HG03039 (cell line): ENCODE results near the gene FXYD1.

Experiments used
- ATAC-seq: cut with Tn5 transposase; IDR thresholded peaks from one replicate; pipeline ENCODE4 v1.9.1; 2021; ENCODE audit warnings: mild to moderate bottlenecking, moderate library complexity; ENCODE audit not compliant: unreplicated experiment

The FXYD1 gene

DNA sequence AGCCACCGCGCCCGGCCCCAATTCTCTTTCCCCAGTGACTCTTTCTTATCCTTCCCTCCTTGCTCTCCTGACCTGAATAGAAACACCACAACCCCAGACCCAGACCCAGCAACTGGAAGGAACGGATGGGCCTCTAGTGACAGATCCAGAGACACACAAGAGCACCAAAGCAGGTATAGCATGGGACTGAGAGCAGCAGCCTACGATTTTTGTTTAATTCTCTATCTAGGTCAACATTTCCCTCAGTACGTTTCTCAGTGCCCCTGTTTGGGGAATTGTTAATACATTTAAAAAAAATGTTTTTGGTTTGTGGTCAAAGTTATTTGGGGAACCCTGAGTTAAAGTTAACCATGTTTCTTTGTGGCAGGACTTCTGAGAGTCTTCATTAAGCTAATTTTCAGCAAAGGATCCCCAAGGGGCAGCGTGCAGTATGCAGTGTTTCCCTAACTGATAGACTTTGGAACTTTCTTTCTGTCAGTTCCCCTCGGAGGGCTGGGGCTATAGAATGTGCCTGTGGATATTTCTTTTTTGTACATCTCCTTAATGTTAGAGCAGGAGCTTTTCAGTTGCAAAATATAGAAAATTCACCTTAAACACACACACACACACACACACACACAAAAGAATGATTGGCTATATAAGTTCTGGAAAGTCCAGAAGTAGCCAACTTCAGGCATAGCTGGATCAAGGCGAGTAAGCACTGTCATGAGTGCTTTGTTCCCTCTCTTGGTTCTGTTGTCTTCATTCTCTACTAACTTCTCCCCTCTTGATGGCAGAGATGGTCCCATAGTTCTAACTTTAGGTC lies 22.2 kb downstream of the FXYD1 start:
- ATAC-seq: no peak

DNA sequence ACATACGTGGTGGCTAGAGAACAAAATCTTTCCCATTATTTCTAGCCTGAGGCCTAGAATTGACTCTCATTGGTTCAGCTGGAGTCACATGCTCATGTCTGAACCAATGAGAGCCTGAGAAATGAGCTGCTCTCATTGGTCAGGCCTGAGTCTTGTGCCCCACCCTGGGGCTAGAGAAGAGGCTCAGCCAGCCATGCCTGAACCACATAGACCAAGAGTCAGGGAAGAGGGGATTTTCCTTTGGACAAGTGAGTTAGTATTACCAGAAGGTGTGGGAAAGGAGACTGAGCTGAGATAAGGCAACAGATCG lies 22.8 kb downstream of the FXYD1 start:
- ATAC-seq: no peak

DNA sequence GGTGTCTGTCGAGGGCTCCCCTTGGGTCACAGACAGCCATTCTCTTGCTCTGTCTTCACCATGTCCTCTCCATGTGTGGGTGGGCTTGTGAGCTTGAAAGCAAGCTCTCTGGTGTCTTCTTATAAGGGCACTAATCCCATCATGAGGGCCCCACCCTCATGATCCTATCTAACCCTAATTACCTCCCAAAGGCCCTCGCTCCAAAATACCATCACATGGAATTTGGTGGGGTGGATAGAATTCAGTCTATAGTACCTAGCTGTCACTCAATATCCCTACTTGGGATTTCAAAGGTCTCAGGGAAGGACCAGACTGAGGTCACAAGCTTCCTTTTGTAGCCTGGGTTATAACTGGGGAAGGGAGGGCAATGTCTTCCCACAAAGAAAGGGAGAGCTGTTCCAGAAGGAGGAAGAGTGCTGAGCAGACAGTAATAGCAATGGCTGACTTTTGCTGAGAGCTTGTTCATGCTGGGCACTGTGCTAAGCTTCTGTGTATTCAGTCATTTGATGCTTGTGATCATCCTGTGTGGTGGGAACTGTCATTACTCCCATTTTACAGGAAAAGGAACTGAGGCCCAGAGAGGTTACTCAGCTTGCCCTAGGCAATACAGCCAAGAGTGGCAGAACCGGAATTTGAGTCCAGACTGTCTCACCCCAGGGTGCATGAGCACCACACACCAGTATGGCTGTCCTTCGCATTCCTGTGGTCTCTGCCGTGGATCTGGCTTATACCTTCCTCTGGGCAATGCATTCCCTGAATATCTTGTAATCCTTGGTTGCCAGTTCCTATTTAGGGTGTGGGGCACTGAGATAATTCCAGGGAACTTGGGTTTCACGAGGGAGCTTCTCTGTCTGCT lies 24.1 kb downstream of the FXYD1 start:
- no peak for ATAC-seq

DNA sequence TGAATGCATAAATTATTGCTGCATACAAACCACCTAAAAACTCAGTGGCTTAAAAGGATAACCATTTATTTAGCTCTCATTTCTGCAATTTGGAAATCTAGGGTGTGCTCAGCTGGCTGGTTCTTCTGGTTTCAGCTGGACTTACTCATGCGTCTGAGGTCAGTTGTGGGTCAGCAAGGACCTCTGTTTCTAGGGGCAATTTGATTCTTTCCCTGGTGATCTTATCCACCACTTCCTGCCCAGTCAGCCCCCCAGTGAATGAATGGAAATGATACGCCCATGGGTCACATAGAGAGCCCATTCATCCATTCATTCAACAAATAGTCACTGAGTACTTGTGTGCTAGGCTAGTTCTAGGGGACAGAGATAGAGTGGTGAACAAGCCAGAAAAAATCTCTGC lies 25.8 kb downstream of the FXYD1 start:
- no peak for ATAC-seq

DNA sequence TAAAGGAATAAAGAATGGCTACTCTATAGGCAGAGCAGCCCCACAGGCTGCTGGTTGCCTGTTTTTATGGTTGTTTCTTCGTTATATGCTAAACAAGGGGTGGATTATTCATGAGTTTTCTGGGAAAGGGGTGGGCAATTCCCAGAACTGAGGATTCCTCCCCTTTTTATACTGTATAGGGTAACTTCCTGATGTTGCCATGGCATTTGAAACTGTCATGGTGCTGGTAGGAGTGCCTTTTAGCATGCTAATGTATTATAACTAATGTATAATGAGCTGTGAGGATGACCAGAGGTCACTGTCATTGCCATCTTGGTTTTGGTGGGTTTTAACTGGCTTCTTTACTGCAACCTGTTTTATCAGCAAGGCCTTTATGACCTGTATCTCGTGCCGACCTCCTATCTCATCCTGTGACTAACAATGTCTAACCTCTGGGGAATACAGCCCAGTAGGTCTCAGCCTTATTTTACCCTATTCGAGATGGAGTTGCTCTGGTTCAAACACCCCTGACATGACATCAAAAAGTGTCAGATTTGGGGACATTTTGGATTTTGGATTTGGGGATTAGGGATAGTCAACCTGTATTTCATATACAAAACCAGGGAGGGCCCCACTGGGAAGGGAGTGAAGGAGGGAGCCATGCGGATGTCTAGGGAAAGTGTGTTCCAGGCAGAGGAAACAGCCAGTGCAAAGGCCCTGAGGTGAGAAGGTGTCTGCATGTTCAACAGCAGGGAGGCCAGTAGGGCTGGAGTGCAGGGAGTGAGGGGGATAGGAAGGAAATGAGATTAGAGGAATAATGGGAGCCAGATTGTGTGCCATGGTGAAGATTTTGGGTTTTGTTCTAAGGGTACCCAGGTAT lies 26.8 kb downstream of the FXYD1 start:
- no peak for ATAC-seq

DNA sequence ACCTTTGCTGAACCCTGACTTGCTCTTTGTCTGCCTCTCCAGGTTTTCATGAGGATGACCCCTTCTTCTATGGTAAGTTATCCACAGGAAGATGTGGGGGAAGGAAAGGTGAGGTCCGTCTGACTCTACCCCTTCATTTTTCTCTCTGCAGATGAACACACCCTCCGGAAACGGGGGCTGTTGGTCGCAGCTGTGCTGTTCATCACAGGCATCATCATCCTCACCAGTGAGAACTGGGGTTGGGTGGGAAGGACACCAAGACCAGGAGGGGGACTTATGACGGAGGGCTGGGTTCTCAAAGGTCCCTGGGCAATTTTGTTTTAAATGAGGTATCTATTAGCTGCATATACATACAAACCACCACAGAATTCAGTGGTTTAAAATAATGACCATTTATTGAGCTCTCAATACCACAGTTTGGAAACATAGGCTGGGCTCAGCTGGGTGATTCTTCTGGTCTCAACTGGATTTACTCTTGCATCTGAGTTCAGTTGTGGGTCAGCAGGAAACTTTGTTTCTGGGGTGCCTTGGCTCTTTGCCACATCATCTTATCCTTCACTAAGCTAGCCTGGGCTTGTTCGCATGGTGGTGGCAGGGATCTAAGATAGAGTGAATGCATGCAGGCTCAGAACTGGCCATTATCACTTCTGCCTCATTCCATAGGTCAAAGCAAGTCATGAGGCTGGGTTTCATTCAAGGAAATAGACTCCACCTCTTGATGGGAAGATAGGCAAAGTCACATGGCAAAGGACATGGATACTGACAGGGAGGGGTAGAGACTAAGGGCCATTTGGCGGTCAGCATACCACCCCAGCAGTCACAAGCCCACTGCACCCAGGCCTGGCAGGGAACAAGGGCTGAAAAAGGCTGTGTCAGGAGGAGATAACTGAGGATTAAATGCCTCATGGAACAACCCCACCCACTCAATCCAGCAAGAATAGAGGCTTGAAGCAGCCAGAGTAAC lies 27.8 kb downstream of the FXYD1 start:
- ATAC-seq: no peak

DNA sequence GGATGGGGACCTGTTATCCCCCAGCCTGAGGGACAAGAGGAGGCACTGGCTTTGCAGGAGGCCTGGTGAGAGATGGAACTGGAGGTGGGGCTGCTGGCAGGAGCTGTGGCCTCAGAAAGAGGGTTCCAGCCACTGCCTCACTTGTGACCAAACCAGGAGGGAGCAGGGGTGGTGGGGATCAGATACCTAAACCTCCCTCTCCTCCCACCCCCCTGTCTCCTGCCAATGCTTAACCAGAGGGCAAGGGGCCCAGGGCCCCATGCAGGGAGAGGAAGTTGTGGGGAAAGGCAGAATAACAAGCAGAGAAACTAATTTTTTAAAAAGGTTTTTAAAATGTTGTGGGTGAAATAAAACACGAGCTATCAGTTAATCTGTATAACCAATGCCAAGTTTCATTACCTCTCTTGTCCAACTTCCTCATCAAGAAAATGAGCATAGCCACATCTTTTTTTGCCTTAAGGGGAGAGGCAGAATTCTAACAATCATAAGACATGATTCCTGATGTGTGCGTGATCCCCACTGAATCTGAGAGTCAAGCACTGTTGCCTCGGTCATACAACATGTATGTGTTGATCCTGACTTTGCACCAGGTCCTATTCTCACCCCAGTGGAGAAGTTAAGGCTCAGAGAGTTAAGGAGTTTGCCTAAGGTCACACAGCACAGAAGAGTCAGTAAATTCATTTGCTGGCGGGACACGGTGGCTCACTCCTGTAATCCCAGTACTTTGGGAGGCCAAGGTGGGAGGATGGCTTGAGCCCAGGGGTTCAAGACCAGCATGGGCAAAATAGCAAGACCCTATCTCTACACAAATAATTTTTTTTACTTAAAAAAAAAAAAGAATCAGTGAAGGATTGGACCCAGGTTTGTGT lies 28.9 kb downstream of the FXYD1 start:
- ATAC-seq: no peak

DNA sequence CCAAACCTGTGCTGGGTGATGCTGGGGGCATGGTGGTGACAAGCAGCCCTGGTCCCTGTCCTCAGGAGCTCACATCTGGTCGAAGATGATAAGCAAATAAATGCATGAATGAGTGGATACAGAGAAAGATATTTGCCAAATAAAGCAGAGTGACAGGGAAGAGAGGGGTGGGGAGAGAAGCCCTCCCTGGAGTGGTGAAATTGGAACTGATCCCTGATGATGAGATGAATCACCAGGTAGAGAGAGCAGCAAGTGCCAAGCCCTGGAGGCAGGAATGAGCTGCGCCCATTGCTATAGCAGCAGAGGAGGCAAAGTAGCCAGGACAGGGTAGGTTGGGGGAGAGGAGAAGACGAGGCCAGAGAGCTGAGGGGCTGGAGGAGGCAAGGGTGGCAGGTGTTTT lies 29.6 kb downstream of the FXYD1 start:
- ATAC-seq: no peak

DNA sequence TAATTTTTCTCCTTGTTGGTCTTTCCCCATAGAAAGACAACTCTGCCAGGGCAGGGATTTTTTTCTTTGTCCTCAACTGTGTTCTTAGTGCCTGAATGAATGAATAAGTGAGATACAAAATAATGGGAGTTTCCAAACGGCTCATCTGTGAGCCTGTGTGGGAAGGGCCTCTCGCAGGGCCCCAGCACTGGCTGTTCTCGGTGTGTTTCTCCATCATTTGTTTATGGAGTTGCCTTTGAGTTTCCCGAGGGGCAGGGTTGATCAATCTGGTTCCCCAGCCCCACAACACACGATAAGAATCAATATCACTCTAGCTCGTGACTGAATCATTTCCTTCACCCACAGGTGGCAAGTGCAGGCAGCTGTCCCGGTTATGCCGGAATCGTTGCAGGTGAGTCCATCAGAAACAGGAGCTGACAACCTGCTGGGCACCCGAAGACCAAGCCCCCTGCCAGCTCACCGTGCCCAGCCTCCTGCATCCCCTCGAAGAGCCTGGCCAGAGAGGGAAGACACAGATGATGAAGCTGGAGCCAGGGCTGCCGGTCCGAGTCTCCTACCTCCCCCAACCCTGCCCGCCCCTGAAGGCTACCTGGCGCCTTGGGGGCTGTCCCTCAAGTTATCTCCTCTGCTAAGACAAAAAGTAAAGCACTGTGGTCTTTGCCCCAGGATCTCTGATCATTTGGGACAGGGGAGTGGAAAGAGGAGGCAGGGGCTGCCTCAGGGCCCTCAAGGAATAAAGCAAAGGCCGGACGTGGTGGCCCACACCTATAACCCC lies 30.8 kb downstream of the FXYD1 start:
- no peak for ATAC-seq

DNA sequence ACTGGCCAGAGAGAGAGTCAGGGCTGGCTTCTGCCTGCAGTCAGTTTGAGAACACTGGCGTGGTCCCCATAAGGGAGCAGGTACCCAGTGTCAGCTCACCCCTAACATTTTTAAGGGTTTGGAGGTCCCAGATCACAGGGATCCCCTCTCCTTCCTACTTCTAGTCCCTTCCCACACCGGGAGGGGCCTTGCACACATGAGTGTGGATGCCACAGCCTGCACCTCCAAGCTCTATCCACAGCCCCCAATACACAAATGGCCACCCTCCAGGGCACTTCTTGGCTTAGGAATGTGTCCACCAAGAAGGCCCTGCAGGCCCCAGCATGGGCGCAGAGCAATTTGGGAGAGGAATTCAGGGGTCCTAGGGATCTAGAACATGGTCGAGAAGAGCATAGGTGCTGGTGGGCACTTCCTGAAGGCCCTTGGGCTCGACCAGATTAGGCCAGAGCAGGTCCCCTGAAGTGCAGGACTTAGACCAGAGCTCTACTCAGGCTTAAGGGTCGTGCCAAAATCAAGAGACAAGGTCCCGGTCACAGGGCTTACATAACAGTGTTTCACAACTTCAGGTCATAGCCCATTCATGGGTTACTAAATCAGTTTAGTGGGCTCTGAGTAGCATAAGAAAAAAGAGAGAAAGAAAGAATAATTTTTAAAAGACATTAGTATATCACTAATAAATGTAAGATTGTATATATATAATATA lies 31.9 kb downstream of the FXYD1 start:
- no peak for ATAC-seq

DNA sequence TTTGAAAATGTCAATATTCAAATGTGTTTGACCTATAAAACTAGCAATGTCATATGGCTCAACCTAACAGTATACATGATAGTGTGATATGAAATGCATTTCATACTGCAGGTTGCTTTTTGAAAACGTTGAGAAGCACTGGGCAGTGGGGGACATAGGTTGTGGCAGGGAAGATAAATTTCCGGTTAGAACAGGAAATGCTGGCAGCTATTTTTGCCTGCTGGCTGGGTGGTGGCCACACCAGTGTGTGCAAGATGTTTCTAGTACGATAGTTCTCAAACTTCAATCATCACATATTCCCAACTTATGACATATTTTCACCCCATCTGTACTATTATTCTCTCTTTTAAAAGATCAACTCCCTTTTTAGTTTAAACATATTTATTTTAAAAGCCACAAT lies 33.1 kb downstream of the FXYD1 start:
- ATAC-seq: no peak

DNA sequence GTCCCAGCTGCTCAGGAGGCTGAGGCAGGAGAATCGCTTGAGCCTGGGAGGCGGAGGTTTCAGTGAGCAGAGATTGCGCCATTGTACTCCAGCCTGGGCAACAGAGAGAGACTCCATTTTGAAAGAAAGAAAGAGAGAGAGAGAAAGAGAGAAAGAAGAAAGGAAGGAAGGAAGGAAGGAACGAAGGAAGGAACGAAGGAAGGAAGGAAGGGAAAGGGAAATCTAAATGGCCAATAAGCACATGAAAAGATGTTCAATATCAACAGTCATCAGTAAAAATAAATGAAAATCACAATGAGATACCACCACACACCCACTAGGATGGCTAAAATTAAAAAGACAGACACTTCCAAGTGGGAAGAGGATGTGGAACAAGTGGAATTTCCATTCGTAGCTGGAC lies 35.6 kb downstream of the FXYD1 start:
- no peak for ATAC-seq

DNA sequence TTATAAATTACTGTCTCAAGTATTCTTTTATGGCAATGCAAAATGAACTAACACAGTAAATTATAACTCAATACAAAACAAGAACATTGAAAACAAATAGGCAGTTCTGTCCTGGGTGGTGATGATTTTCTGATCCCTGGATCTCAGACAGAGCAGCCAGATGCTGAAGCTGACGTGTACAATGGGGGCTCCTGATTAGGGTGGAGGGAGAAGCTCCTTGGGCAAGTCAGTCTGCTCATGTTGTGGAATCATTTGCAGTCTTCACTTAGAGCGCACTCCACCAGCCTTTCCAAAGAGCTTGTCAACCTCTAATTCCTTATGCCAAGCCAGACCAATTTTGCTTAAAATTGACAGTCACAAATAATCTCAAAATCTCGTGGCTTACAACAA lies 37.6 kb downstream of the FXYD1 start:
- ATAC-seq: no peak

DNA sequence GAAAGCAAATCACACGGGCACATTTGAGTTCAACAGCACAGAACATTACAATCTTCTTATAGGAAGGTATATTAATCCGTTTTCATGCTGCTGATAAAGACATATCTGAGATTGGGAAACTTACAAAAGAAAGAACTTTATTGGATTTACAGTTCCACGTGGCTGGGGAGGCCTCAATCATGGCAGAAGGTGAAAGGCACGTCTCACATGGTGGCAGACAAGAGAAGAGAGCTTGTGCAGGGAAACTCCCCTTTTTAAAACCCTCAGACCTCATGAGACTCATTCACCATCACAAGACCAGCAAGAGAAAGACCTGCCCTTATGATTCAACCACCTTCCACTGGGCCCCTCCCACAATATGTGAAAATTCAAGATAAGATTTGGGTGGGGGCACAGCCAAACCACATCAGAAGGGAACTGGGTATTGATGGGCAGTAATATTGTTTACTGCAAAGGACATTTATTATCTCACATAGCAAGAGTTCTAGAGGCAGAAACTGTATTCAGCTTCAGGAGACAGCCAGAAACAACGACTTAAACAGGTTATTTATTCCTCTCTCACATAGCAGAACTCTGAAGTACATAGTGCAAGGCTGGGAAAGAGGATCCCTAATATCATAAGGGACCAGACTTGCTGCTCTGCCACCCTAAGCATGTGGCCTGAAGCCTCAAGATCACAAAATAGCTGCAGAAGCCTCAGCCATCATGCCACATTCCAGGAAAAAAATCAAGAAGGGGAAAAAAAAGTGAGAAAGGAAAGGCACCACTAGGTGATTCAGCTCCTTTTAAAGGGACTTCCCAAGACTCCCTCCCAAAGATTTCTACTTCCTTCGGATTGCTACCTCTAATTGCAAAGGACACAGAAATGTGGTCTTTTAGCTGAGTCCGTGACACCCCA lies 39.0 kb downstream of the FXYD1 start:
- ATAC-seq: no peak

DNA sequence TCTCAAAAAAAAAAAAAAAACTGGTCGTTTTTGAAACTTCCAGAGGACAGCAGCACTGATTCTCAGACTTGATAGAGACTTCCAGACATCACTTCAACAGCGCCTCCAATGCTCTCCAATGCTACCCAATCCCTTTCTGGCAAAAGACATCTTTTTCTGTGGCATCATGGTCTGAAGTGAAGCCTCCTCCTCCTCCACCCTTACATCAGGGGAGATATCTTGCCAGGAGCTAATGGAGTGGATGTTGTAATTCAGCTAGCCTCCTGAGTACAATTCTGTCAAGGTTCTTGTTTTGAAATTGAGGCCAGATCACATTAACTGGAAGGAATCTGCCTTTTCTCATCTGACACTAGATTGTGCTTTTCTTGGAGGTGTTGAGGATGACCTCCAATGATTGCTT lies 40.1 kb downstream of the FXYD1 start:
- ATAC-seq: no peak

DNA sequence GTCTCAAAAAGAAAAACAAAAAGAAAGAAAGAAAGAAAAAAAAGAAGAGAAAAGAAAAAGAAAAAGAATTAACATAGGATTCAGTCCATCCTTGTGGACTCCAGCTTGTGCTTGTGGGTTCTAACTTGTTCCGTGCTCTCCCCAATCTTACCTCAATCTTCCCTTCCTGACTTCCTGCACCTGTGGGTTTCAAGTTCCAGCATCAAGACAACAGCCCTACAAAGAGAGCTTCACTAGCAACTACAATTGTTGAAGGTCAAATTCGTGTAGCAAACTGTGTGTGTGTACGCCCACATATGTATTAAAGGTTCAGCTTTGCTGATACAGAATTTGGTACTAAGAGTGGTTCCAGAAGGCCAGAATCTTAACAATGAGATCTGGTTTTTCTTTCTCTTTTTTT lies 41.2 kb downstream of the FXYD1 start:
- no peak for ATAC-seq

DNA sequence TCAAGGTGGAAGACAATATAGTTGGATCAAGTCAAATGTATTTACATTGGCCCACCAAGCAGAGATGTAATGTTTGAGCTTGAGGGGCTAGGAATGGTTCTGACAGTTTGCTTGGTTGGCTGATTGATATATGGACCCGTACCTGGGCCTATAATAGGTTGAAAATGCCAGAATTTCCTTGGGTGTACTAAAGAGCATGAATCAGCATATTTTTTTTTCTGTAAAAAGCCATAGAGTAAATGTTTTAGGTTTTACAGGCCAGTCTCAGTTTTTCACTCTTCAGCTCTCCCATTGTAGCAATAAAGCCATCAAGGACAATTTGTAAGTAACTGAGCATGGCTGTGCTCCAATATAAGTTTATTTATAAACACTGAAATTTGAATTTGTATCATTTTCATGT lies 42.8 kb downstream of the FXYD1 start:
- ATAC-seq: no peak
